Spleen (tissue), 11 donors: Measurements from ENCODE around the gene PPP2R2B. TPM values are rescaled to one million over a fixed set of nuclear protein-coding genes. Genes with fewer than 3 reads are reported as not detected.

Source experiments
- DNase-seq: peaks from one replicate; pipeline ENCODE4 v3.0.0-alpha.2; 2020
- H3K27ac ChIP-seq, 8 donors: fragments of 200-600 bp; sonication (generic) in 7 of 8; 1 replicate in 4 of 8; 2 replicates in 4 of 8; pipeline versions ENCODE4 v1.5.0 to v1.8.0; 2016 to 2021; ENCODE audit warnings: inconsistent platforms in 4 of 8, mild to moderate bottlenecking in 4 of 8, moderate library complexity in 1 of 8
- H3K27me3 ChIP-seq, 7 donors: fragments of 200-600 bp; sonication (generic) in 6 of 7; replicated peaks in 1 of 7; 1 replicate in 4 of 7; 2 replicates in 3 of 7; pipeline versions ENCODE4 v1.5.0 to v1.8.0; 2016 to 2021; ENCODE audit warnings: inconsistent platforms in 3 of 7, mild to moderate bottlenecking in 1 of 7
- H3K36me3 ChIP-seq, 6 donors: fragments of 200-600 bp; sonication (generic) in 5 of 6; 1 replicate in 4 of 6; 2 replicates in 2 of 6; pipeline versions ENCODE4 v1.5.0 to v1.8.0; 2016 to 2021; ENCODE audit warnings: inconsistent platforms in 2 of 6
- H3K4me1 ChIP-seq, 6 donors: fragments of 200-600 bp; sonication (generic) in 5 of 6; 1 replicate in 3 of 6; 2 replicates in 3 of 6; pipeline versions ENCODE4 v1.5.0 to v1.8.0; 2016 to 2021; ENCODE audit warnings: inconsistent platforms in 3 of 6
- H3K4me3 ChIP-seq, 8 donors: fragments of 200-600 bp; sonication (generic) in 7 of 8; 1 replicate in 4 of 8; 2 replicates in 4 of 8; pipeline versions ENCODE4 v1.5.0 to v1.8.0; 2016 to 2021; ENCODE audit warnings: inconsistent platforms in 4 of 8, mild to moderate bottlenecking in 4 of 8, moderate library complexity in 2 of 8
- H3K9me3 ChIP-seq, 8 donors: fragments of 200-600 bp; sonication (generic) in 7 of 8; 1 replicate in 4 of 8; 2 replicates in 4 of 8; pipeline versions ENCODE4 v1.5.0 to v1.8.0; 2016 to 2021; ENCODE audit warnings: inconsistent platforms in 4 of 8
- POLR2A ChIP-seq, 3 donors: fragments of 450-650 bp; IDR thresholded peaks; one replicate each; pipeline ENCODE4 v1.5.1; 2017; ENCODE audit warnings: antibody characterized with exemption in 3 of 3, mild to moderate bottlenecking in 1 of 3
- POLR2AphosphoS5 ChIP-seq, 3 donors: sonication (generic); formaldehyde crosslinking; IDR thresholded peaks; one replicate each; pipeline ENCODE4 v1.5.1; 2017; ENCODE audit warnings: antibody characterized with exemption in 3 of 3
- WGBS, 5 donors: extraction: QIAGEN DNeasy Blood & Tissue Kit in 3 of 5; methylation state at CpG; one replicate each; pipeline versions ENCODE4 v1.1.5 to v1.1.7; 2013 to 2018; 5-methylcytosine and 5-hydroxymethylcytosine counted together
- intact Hi-C: fragments of 100-400 bp; cut with DNase I; formaldehyde crosslinking; loops from one replicate; pipeline ENCODE4 v1.15.0; 2023; ENCODE audit warnings: low total_unique reads
- polyA plus RNA-seq, 3 donors: library from polyadenylated mRNA; stranded (reverse); fragments of 200-250 nt; gene quantifications; one replicate each; pipeline ENCODE4 v1.2.1, GENCODE V29; 2013
- total RNA-seq, 7 donors: library from RNA; depleted of rRNA in 3 of 7; stranded (reverse); fragments of >200 nt in 3 of 7; fragmentation: NEBNext Ultra II Directional in 4 of 7; extraction: Animal tissue kit (Norgen Biotek cat#: 25700) in 4 of 7; gene quantifications; one replicate each; pipeline versions ENCODE4 v1.1.0 to v1.2.1, GENCODE V29; 2016 to 2021
- TF ChIP-seq, protein P1 (sequence below), 11 experiments: fragments of 200-600 bp in 7 of 11; fragments of 450-650 bp in 4 of 11; sonication (generic) in 4 of 11; IDR thresholded peaks in 8 of 11; conservative IDR thresholded peaks in 3 of 11; 1 replicate in 7 of 11; 2 replicates in 4 of 11; pipeline versions ENCODE4 v1.4.0 to v1.8.0; 2016 to 2021; ENCODE audit warnings: antibody characterized with exemption in 11 of 11, inconsistent platforms in 4 of 11, mild to moderate bottlenecking in 1 of 11
- donor health status: healthy with polysubstance abuse.
- donor health status: DM: no; HTN: no; CAD: no; lungs with moderate emphysema.
- donor health status: DM: no; HTN: no; CAD: no.
- donor health status: Bipolar disorder and iron deficiency.
- donor health status: healthy.
- donor health status: DM: no; HTN: no; CAD: no.
- donor health status: DM: yes; HTN: yes; CAD: no.

The PPP2R2B gene
- total and polyA plus RNA-seq, 10 donors, result 0.17 to 9.3 (median 4.1) TPM

DNA sequence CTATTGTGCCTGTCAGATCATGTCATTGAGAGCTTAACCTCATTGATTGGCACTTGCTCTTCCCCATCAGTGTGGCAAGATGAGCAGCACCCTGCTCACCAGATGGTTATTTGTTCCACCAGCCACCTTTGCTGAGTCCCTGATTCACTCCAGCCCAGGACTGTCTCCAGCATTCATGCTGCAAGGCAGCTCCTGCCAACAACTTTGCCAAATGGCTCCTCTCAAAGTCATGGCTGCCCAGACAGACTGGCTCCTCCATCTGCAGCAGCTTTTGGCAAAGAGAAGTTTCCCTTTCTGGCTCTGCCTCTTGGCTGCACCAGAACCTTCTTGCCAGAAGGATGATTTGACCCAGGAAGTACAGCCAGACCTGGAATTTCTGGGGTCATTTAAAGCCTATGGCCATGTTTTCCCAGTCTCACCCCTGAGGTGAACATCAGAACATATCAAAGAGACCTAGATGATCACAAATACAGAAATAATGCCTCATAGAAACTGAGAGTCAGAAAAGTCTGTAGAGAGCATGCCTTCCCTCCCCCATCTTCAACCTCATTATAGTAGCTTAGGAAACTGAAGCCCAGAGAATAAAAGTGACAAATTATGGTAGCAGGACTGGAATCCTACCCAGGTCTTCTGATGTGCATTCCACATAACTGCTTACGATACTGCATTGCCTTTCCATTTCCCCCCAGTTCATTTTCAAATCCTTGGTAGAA, 10.4 kb downstream of the PPP2R2B start:
- 29 to 95% (median 49%) methylated on average over 1 of the region's 1 CpG for WGBS, 5 donors
- no peaks in the 10 kb centered on the region for H3K36me3 ChIP-seq
- H3K4me3 ChIP-seq, result no peak overlapping the region
- TF ChIP-seq, protein P1, sequence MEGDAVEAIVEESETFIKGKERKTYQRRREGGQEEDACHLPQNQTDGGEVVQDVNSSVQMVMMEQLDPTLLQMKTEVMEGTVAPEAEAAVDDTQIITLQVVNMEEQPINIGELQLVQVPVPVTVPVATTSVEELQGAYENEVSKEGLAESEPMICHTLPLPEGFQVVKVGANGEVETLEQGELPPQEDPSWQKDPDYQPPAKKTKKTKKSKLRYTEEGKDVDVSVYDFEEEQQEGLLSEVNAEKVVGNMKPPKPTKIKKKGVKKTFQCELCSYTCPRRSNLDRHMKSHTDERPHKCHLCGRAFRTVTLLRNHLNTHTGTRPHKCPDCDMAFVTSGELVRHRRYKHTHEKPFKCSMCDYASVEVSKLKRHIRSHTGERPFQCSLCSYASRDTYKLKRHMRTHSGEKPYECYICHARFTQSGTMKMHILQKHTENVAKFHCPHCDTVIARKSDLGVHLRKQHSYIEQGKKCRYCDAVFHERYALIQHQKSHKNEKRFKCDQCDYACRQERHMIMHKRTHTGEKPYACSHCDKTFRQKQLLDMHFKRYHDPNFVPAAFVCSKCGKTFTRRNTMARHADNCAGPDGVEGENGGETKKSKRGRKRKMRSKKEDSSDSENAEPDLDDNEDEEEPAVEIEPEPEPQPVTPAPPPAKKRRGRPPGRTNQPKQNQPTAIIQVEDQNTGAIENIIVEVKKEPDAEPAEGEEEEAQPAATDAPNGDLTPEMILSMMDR (IDR thresholded peaks at IDR 0.05 in 8 of 11, conservative IDR thresholded peaks at IDR 0.05 in 3 of 11), result no peak
- TF ChIP-seq POLR2AphosphoS5 (IDR thresholded peaks at IDR 0.05), result no peak
- TF ChIP-seq POLR2A (IDR thresholded peaks at IDR 0.05), result no peak
- intact Hi-C loops, result no loop called here
- no peak overlapping the region for H3K27ac ChIP-seq
- no peaks in the 10 kb centered on the region for H3K27me3 ChIP-seq
- H3K9me3 ChIP-seq, result no peaks in the 10 kb centered on the region
- no peaks in the 10 kb centered on the region for H3K4me1 ChIP-seq
- no peak for DNase-seq

DNA sequence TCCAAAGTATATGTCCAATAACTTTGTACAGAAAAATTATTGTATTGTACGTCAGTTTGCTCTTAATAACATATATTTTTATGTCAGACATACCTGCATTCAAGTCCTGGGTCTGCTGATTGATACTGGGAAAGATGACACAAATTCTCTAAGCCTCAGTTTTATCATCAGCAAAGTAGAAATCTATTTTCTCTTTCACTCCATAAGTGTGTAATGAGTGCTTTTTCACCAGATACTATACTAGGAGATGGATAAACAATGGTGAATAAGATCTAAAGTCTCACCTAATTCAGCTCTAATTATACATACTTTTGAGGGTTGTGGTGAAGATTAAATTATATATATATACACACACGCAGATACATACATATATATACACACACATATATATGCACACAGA, 12.3 kb downstream of the PPP2R2B start:
- Histone ChIP-seq H3K4me1 (no peaks in the 10 kb centered on the region), H3K27me3 (no peaks in the 10 kb centered on the region), H3K4me3 (no peak overlapping the region), H3K27ac (no peak overlapping the region), H3K9me3 (no peaks in the 10 kb centered on the region), H3K36me3 (no peaks in the 10 kb centered on the region)
- no peak for DNase-seq
- intact Hi-C loops, result no loop called here
- WGBS, 5 donors, result 78 to 92% (median 90%) methylated on average over 2 of the region's 2 CpGs
- TF ChIP-seq POLR2AphosphoS5 (IDR thresholded peaks at IDR 0.05) (no peak), POLR2A (IDR thresholded peaks at IDR 0.05) (no peak)
- TF ChIP-seq, protein P1 (IDR thresholded peaks at IDR 0.05 in 8 of 11, conservative IDR thresholded peaks at IDR 0.05 in 3 of 11), result no peak

DNA sequence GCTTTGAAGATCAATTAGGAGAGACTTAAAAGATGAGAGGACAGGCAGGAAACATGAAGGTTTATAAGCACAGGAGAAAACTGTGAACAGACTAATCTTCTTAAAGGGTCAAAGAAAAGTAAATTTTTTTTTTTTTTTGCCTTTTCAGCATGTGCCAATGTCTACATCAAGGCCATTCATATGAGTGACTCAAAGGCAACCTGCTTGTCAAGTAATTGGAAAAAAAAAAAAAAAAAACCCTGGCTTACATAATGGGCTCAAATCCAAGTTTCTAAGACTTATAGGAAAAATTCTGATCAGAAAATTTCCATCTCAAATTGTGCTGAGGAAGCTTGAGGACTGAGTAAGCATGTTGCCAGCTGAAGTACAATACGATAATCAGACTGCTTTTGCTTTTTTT, 15.9 kb downstream of the PPP2R2B start:
- 71 to 89% (median 79%) methylated on average over 1 of the region's 1 CpG for WGBS, 5 donors
- H3K4me3 ChIP-seq, result no peak overlapping the region
- intact Hi-C loops, result no loop called here

DNA sequence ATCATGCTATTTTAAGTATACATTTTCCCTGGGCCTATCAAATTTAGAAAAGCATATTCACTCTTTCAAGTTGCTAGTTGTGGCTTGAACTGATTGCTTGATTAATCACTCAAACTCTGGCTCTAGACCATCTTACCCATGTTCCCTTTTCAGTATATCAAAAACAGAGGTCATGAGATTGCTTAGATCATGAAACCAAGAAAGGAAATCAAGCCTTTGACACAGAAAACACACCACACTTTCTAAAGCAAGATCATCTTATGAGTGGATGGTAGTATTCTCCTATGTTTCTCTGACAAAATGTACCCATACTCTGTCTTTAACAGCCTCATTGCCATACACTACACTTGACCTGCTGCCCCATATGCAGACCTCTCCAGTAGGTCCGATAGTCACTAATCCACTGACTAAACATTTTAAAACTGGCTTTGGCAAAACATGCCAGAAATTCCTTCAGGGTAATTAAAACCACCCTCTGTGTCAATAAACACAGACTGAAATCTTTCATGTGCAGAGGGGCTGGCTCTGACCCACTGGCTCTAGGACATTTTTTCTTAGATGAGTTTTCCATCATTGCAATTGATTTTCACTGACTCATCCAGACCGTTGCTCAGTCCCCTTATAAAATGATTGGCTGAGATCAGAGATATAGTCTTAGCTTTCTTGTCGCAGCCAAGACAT, 18.2 kb downstream of the PPP2R2B start:
- TF ChIP-seq, protein P1 (IDR thresholded peaks at IDR 0.05 in 8 of 11, conservative IDR thresholded peaks at IDR 0.05 in 3 of 11), result no peak
- TF ChIP-seq POLR2AphosphoS5 (IDR thresholded peaks at IDR 0.05) (no peak), POLR2A (IDR thresholded peaks at IDR 0.05) (no peak)
- Histone ChIP-seq H3K36me3 (no peaks in the 10 kb centered on the region), H3K4me3 (no peak overlapping the region), H3K4me1 (no peaks in the 10 kb centered on the region), H3K27ac (no peak overlapping the region), H3K9me3 (no peaks in the 10 kb centered on the region), H3K27me3 (no peaks in the 10 kb centered on the region)
- DNase-seq, result no peak
- intact Hi-C loops, result no loop called here
- whole genome bisulfite sequencing, 5 donors, result 18 to 61% (median 47%) methylated on average over 3 of the region's 3 CpGs

More for the DNA sequence above, 15.9 kb downstream of the PPP2R2B start:
- no peak overlapping the region for H3K27ac ChIP-seq
- DNase-seq, result no peak
- no peaks in the 10 kb centered on the region for H3K9me3 ChIP-seq
- TF ChIP-seq POLR2AphosphoS5 (IDR thresholded peaks at IDR 0.05), result no peak
- TF ChIP-seq, protein P1 (IDR thresholded peaks at IDR 0.05 in 8 of 11, conservative IDR thresholded peaks at IDR 0.05 in 3 of 11), result no peak
- no peak for TF ChIP-seq POLR2A (IDR thresholded peaks at IDR 0.05)
- H3K36me3 ChIP-seq, result no peaks in the 10 kb centered on the region
- no peaks in the 10 kb centered on the region for H3K4me1 ChIP-seq
- no peaks in the 10 kb centered on the region for H3K27me3 ChIP-seq
